Stimulated activated effector memory CD8-positive, alpha-beta T cell treated with anti-CD3 and anti-CD28 coated beads, Interleukin-12 subunit alpha, Interleukin-12 subunit beta, amount 100 ng/mL, for 72 hours (primary cell): ENCODE measurements around the gene TDRD3.
A peak's percentile ranks its signal among the peaks of the same experiment; 100 is the strongest.
"Not testable (repeated sequence)": the region's sequence is repeated elsewhere in the genome, so short reads cannot be mapped to it uniquely, and the experiment has no call there.

Experiments used
- ATAC-seq: fragments of 150-1000 bp; cut with Tn5 transposase; 2 replicates; pipeline ENCODE4 v1.10.0; 2021
- DNase-seq, 2 donors: peaks; one replicate each; pipeline ENCODE4 v3.0.0; 2021 to 2022; ENCODE audit warnings: low spot score in 2 of 2
- H3K27ac Mint-ChIP-seq: one replicate; pipeline ENCODE4 v1.8.0; 2022; ENCODE audit warnings: mild to moderate bottlenecking, mixed read lengths
- H3K36me3 Mint-ChIP-seq: one replicate; pipeline ENCODE4 v1.8.0; 2022; ENCODE audit warnings: mild to moderate bottlenecking, mixed read lengths
- H3K4me1 Mint-ChIP-seq: one replicate; pipeline ENCODE4 v1.8.0; 2022; ENCODE audit warnings: mixed read lengths
- H3K4me3 Mint-ChIP-seq: one replicate; pipeline ENCODE4 v1.8.0; 2022; ENCODE audit warnings: mild to moderate bottlenecking, mixed read lengths
- H3K9me3 Mint-ChIP-seq: one replicate; pipeline ENCODE4 v1.8.0; 2022; ENCODE audit warnings: mixed read lengths

The TDRD3 gene

GRCh38 chr13:60396783-60397703 lies at the start of gene TDRD3:
TSS of gene TDRD3 (plus strand) at chr13:60397220. CDS start at chr13:60397365, 145 bp downstream.
- ATAC-seq (peak; percentile 83), DNase-seq (peak; percentile 66 to 89)
- Mint-ChIP-seq H3K4me1 (peaks cover 32% of the 10 kb centered on the region), H3K4me3 (peak within 1 kb of the TSS; percentile 83), H3K9me3 (no peaks in the 10 kb centered on the region), H3K36me3 (peaks cover 5% of the 10 kb centered on the region), H3K27ac (peak within 1 kb of the TSS; percentile 94)

- peaks cover 2% of the 10 kb centered on the region for H3K9me3 Mint-ChIP-seq
- H3K4me1 Mint-ChIP-seq: no peaks in the 10 kb centered on the region
- no peak for ATAC-seq
- H3K36me3 Mint-ChIP-seq: no peaks in the 10 kb centered on the region
- H3K27ac Mint-ChIP-seq: no peak overlapping the region
- H3K4me3 Mint-ChIP-seq: no peak overlapping the region
- no peak for DNase-seq
Measured at GRCh38 chr13:60347690-60348089, 49.3 kb upstream of the TDRD3 start.

- Mint-ChIP-seq H3K9me3 (peaks cover 2% of the 10 kb centered on the region), H3K4me3 (no peak overlapping the region), H3K4me1 (no peaks in the 10 kb centered on the region), H3K27ac (no peak overlapping the region), H3K36me3 (no peaks in the 10 kb centered on the region)
- ATAC-seq (no peak), DNase-seq (no peak)
Measured at GRCh38 chr13:60348097-60348496, 48.9 kb upstream of the TDRD3 start.

GRCh38 chr13:60351326-60351725 lies 45.7 kb upstream of the TDRD3 start:
- no peak for DNase-seq
- H3K4me3 Mint-ChIP-seq: no peak overlapping the region
- H3K4me1 Mint-ChIP-seq: no peaks in the 10 kb centered on the region
- no peak overlapping the region for H3K27ac Mint-ChIP-seq
- no peak for ATAC-seq
- peaks cover 2% of the 10 kb centered on the region for H3K9me3 Mint-ChIP-seq
- no peaks in the 10 kb centered on the region for H3K36me3 Mint-ChIP-seq

GRCh38 chr13:60351855-60352615 lies 45.0 kb upstream of the TDRD3 start:
- Mint-ChIP-seq H3K27ac (no peak overlapping the region), H3K4me3 (no peak overlapping the region), H3K36me3 (no peaks in the 10 kb centered on the region), H3K4me1 (no peaks in the 10 kb centered on the region), H3K9me3 (peaks cover 2% of the 10 kb centered on the region)
- ATAC-seq (peak; percentile 39), DNase-seq (no peak)

- no peaks in the 10 kb centered on the region for H3K4me1 Mint-ChIP-seq
- H3K36me3 Mint-ChIP-seq: no peaks in the 10 kb centered on the region
- ATAC-seq: no peak
- DNase-seq: no peak
- no peak overlapping the region for H3K4me3 Mint-ChIP-seq
- peaks cover 2% of the 10 kb centered on the region for H3K9me3 Mint-ChIP-seq
- no peak overlapping the region for H3K27ac Mint-ChIP-seq
Measured at GRCh38 chr13:60352644-60353043, 44.4 kb upstream of the TDRD3 start.

- no peak overlapping the region for H3K27ac Mint-ChIP-seq
- no peaks in the 10 kb centered on the region for H3K4me1 Mint-ChIP-seq
- DNase-seq: no peak
- no peak overlapping the region for H3K4me3 Mint-ChIP-seq
- ATAC-seq: no peak
- H3K9me3 Mint-ChIP-seq: peaks cover 2% of the 10 kb centered on the region
- H3K36me3 Mint-ChIP-seq: no peaks in the 10 kb centered on the region
Measured at GRCh38 chr13:60355056-60355455, 42.0 kb upstream of the TDRD3 start.

- no peak for ATAC-seq
- no peak overlapping the region for H3K27ac Mint-ChIP-seq
- H3K36me3 Mint-ChIP-seq: no peaks in the 10 kb centered on the region
- DNase-seq: no peak
- H3K4me3 Mint-ChIP-seq: no peak overlapping the region
- H3K4me1 Mint-ChIP-seq: no peaks in the 10 kb centered on the region
- H3K9me3 Mint-ChIP-seq: peaks cover 2% of the 10 kb centered on the region
Measured at GRCh38 chr13:60356970-60357369, 40.0 kb upstream of the TDRD3 start.

GRCh38 chr13:60358453-60358852 lies 38.6 kb upstream of the TDRD3 start:
- Mint-ChIP-seq H3K27ac (no peak overlapping the region), H3K4me1 (no peaks in the 10 kb centered on the region), H3K9me3 (no peaks in the 10 kb centered on the region), H3K36me3 (no peaks in the 10 kb centered on the region), H3K4me3 (no peak overlapping the region)
- ATAC-seq: no peak
- no peak for DNase-seq

- no peak for DNase-seq
- H3K36me3 Mint-ChIP-seq: no peaks in the 10 kb centered on the region
- H3K27ac Mint-ChIP-seq: no peak overlapping the region
- H3K4me1 Mint-ChIP-seq: no peaks in the 10 kb centered on the region
- H3K4me3 Mint-ChIP-seq: no peak overlapping the region
- no peaks in the 10 kb centered on the region for H3K9me3 Mint-ChIP-seq
- no peak for ATAC-seq
Measured at GRCh38 chr13:60363288-60363687, 33.7 kb upstream of the TDRD3 start.

- no peak for ATAC-seq
- no peak for DNase-seq
Measured at GRCh38 chr13:60369242-60369641, 27.8 kb upstream of the TDRD3 start.

GRCh38 chr13:60370343-60370742 lies 26.7 kb upstream of the TDRD3 start:
- ATAC-seq: peak; percentile 65
- H3K27ac Mint-ChIP-seq: no peak overlapping the region
- no peaks in the 10 kb centered on the region for H3K4me1 Mint-ChIP-seq
- no peak overlapping the region for H3K4me3 Mint-ChIP-seq
- DNase-seq: no peak
- H3K36me3 Mint-ChIP-seq: no peaks in the 10 kb centered on the region
- no peaks in the 10 kb centered on the region for H3K9me3 Mint-ChIP-seq

More at GRCh38 chr13:60369242-60369641, 27.8 kb upstream of the TDRD3 start:
- H3K9me3 Mint-ChIP-seq: no peaks in the 10 kb centered on the region
- H3K27ac Mint-ChIP-seq: no peak overlapping the region
- no peaks in the 10 kb centered on the region for H3K4me1 Mint-ChIP-seq
- H3K36me3 Mint-ChIP-seq: no peaks in the 10 kb centered on the region
- no peak overlapping the region for H3K4me3 Mint-ChIP-seq

GRCh38 chr13:60372141-60372540 lies 24.9 kb upstream of the TDRD3 start:
- Mint-ChIP-seq H3K9me3 (no peaks in the 10 kb centered on the region), H3K36me3 (no peaks in the 10 kb centered on the region), H3K4me3 (no peak overlapping the region), H3K27ac (no peak overlapping the region), H3K4me1 (no peaks in the 10 kb centered on the region)
- no peak for DNase-seq
- no peak for ATAC-seq

GRCh38 chr13:60379282-60379681 lies 17.7 kb upstream of the TDRD3 start:
- H3K4me3 Mint-ChIP-seq, H3K9me3 Mint-ChIP-seq, ATAC-seq, H3K27ac Mint-ChIP-seq, H3K36me3 Mint-ChIP-seq, H3K4me1 Mint-ChIP-seq, DNase-seq: not testable (repeated sequence)

- ATAC-seq (no peak), DNase-seq (no peak)
- Mint-ChIP-seq H3K9me3 (no peaks in the 10 kb centered on the region), H3K27ac (no peak overlapping the region), H3K36me3 (no peaks in the 10 kb centered on the region), H3K4me1 (no peaks in the 10 kb centered on the region), H3K4me3 (no peak overlapping the region)
Measured at GRCh38 chr13:60379837-60380565, 17.0 kb upstream of the TDRD3 start.
